Astrocyte of the cerebellum (primary cell): ENCODE results near the gene NKX6-2.

Source experiments
- DNase-seq: peaks from one replicate; pipeline ENCODE4 v3.0.0-alpha.2; 2011; ENCODE audit warnings: low read depth
- H3K4me3 ChIP-seq: 2 replicates; pipeline ENCODE4 v1.5.1; 2011; ENCODE audit warnings: mild to moderate bottlenecking, low read depth, low read length, moderate library complexity
- in situ Hi-C: cut with HindIII; loops from 2 replicates; pipeline ENCODE4 v1.10.0; 2017; ENCODE audit warnings: low sequenced_read_pairs
- TF ChIP-seq, protein P1 (sequence below): IDR thresholded peaks from 2 replicates; pipeline ENCODE4 v1.5.1; 2012; ENCODE audit warnings: low read length, low read depth, moderate library complexity, mild to moderate bottlenecking; ENCODE audit errors: missing control alignments

Gene NKX6-2

DNA sequence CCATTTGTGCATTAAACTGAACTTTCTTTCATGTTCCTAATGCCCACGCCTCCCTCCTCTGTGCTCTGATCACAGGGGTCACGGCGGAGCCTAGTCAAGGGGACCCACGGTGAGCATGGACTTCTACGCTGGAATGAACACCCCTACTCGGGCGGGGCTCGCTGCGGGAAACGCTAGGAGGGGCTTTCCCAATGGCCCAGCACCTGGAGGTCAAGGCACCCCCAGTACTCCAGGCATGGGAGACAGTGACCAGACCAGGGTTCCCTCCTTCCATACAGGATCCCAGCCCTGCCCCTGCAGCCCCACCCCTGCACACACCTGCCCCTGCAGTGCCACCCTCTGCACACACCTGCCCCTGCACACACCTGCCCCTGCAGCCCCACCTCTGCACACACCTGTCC, 27.1 kb upstream of the NKX6-2 start:
- in situ Hi-C loops: no loop called here
- TF ChIP-seq, protein P1, sequence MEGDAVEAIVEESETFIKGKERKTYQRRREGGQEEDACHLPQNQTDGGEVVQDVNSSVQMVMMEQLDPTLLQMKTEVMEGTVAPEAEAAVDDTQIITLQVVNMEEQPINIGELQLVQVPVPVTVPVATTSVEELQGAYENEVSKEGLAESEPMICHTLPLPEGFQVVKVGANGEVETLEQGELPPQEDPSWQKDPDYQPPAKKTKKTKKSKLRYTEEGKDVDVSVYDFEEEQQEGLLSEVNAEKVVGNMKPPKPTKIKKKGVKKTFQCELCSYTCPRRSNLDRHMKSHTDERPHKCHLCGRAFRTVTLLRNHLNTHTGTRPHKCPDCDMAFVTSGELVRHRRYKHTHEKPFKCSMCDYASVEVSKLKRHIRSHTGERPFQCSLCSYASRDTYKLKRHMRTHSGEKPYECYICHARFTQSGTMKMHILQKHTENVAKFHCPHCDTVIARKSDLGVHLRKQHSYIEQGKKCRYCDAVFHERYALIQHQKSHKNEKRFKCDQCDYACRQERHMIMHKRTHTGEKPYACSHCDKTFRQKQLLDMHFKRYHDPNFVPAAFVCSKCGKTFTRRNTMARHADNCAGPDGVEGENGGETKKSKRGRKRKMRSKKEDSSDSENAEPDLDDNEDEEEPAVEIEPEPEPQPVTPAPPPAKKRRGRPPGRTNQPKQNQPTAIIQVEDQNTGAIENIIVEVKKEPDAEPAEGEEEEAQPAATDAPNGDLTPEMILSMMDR: no peak
- DNase-seq: no peak
- H3K4me3 ChIP-seq: no peak overlapping the region

DNA sequence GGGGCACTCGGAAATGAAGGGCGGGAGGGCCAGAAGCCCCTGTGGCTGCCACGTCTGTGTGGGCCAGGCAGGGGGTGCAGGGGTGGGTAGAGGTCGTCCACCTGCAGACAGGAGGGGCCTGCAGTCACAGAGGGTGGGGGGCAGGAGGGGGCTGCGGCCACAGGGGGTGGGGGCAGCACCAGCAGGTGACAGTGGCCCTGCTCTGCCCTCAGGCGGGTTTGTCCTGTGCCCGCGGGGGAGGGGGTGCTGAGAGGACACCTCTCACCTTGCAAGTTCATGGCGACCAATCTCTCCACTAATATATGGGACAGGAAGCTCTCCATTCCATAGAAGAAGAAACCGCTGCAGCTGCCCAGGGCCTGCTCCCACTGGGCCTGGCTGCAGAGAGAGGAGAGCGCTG, 26.6 kb upstream of the NKX6-2 start:
- H3K4me3 ChIP-seq: no peak overlapping the region
- TF ChIP-seq, protein P1: no peak
- in situ Hi-C loops: no loop called here
- no peak for DNase-seq

DNA sequence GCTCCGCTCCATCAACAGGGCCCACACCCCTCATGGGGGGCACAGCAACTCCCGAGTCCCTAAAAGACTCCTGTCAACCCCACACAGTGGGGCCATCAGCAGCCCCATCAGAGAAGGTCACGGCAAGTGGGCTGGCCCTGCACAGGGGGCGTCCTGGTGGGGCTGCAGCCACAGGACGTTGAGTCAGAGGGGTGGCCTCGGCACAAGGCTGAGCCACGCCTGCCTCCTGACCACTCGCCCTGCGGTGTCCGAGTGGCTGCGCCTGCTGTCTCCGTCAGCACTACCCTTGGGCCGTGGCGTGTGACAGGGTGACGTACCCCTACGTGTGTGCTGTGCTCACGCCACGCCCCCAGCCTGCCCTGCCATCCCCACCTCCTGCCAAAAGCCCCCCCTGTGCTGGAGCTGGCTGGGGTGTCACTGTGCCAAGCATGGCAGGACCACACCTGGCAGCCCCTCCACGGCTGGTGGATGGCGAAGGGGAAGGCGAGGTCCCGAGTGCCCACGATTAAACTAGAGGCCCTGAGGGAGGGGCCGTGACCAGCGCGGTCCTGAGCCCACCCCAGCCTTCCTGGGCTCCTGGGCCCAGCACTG, 26.0 kb upstream of the NKX6-2 start:
- no peak overlapping the region for H3K4me3 ChIP-seq
- no peak for DNase-seq
- in situ Hi-C loops: no loop called here
- TF ChIP-seq, protein P1: no peak

DNA sequence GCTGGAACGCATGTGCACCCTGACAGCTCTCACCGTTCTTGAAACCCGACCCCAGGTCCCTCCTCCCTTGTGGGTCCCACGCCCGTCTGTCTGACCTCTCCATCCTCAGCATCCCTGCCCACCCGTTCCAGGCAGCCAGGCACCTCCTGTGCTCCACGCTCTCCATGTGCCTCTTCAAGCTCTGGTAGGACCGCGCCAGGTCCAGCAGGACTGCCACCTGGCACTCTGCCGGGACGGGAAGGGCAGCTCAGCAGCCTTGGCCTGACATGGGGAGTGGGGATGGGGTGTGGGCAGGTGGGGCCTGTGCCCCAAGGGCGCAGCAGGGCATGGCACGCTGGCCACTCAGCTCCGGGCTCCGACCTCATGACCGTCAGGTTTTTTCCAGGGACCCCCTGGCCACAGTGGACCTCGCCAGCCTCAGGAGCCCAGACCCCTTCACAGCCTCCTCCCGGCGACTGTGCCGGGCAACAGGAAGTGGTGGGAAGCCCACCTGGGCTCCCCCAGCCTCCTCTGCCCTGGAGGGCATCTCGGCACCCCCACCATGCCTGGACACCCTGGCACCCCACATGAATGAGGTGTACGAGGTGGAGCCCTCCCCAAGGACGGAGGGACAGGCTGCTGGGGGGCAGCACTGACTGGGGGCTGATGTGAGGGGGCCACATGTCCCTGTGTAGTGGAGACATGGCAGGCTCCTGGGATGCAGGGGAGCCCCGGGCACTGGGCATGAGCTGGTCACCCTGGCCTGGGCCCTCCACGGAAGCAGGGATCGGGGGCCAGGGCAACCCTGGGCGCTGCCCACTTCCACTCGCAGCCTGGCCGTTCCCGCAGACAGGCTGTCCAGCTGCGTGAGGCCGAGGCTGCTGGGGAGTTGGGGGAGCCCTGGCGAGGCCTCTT, 25.1 kb upstream of the NKX6-2 start:
- in situ Hi-C loops: no loop called here
- no peak overlapping the region for H3K4me3 ChIP-seq
- TF ChIP-seq, protein P1: no peak
- no peak for DNase-seq

- TF ChIP-seq, protein P1: no peak
- H3K4me3 ChIP-seq: no peak overlapping the region
- in situ Hi-C loops: no loop called here
- DNase-seq: no peak
These were observed 24.3 kb upstream of the NKX6-2 start for GRCh38 chr10:132810141-132810806.

DNA sequence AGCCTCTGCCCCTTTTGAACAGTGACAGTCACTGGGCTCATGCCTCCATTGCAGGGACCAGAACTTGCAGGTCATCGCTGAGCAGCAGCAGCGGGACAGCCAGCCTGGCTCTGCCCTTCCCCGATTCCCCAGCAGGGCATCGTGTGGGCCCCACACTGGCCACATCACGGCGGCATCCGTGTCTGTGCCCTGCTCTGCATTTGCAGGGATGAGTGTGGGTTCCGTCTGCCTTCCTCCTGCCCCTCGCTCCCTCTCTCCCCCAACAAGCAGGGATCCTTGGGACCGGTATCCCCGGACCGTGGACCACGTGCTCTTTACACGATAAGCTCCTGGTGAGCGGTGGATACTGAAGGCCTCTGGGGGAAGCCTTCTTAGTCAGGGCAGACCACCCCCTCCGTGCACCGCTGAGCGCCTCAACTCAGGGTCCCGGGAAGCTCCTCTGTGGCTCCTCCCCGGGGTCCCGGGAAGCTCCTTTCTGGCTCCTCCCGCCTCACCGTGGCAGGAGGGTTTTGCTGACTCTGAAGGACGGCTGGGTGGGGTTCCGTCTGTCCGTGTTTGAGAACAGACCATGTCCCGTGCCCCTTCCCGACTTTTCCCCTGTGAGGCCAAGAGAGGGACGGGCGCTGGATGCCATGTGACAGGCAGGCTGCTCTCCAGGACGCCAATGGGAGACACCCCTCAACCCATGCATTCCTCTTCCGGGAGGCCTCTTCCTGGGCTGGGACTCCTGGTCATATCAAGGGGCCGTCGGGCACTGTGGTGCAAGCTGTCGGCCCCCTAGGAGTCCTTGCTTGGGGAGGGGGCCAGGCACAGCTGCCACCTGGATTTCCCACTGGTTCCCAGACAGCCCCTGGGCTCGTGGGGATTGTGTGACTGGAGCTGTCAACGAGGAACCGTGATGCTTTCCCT, 23.5 kb upstream of the NKX6-2 start:
- TF ChIP-seq, protein P1: no peak
- no peak for DNase-seq
- in situ Hi-C loops: no loop called here
- no peak overlapping the region for H3K4me3 ChIP-seq
